Tibial artery (tissue), 4 donors: Measurements from ENCODE around the gene ERO1A.

Experiments used
- DNase-seq, 2 donors: peaks; one replicate each; pipeline ENCODE4 v3.0.0-alpha.2; 2019
- H3K27ac ChIP-seq, 2 donors: fragments of 200-600 bp; sonication (generic) in 1 of 2; 1 replicate in 1 of 2; 2 replicates in 1 of 2; pipeline ENCODE4 v1.5.1; 2018 to 2019; ENCODE audit warnings: mild to moderate bottlenecking in 1 of 2
- H3K27me3 ChIP-seq, 2 donors: fragments of 200-600 bp; sonication (generic) in 1 of 2; one replicate each; pipeline versions ENCODE4 v1.5.1 to v1.6.0; 2016 to 2019
- H3K36me3 ChIP-seq, 3 donors: fragments of 200-600 bp; sonication (generic) in 2 of 3; one replicate each; pipeline ENCODE4 v1.5.1; 2016 to 2019; ENCODE audit warnings: mild to moderate bottlenecking in 2 of 3
- H3K4me1 ChIP-seq, 4 donors: fragments of 200-600 bp; sonication (generic) in 2 of 4; 1 replicate in 3 of 4; 2 replicates in 1 of 4; pipeline ENCODE4 v1.5.1; 2016 to 2019
- H3K4me3 ChIP-seq, 2 donors: fragments of 200-600 bp; sonication (generic) in 1 of 2; 1 replicate in 1 of 2; 2 replicates in 1 of 2; pipeline ENCODE4 v1.5.1; 2018 to 2019; ENCODE audit warnings: mild to moderate bottlenecking in 2 of 2
- H3K9me3 ChIP-seq, 3 donors: fragments of 200-600 bp; sonication (generic) in 1 of 3; one replicate each; pipeline ENCODE4 v1.5.1; 2016 to 2019
- CTCF ChIP-seq, 2 experiments: fragments of 200-600 bp in 1 of 2; fragments of 450-650 bp in 1 of 2; IDR thresholded peaks; one replicate each; pipeline ENCODE4 v1.5.1; 2017 to 2019; ENCODE audit warnings: antibody characterized with exemption in 2 of 2, mild to moderate bottlenecking in 1 of 2, moderate library complexity in 1 of 2
- intact Hi-C: fragments of 100-400 bp; cut with DNase I; formaldehyde crosslinking; loops from one replicate; pipeline ENCODE4 v1.15.0; 2023; ENCODE audit warnings: low total_unique reads

The ERO1A gene

GRCh38 chr14:52724360-52724644 lies 28.9 kb upstream of the ERO1A start:
- no peak for DNase-seq
- intact Hi-C loops = no loop called here
- Histone ChIP-seq H3K36me3 (peaks cover 61 to 91% (median 62%) of the 10 kb centered on the region in 3 donors), H3K4me1 (no peaks in the 10 kb centered on the region), H3K27me3 (no peaks in the 10 kb centered on the region), H3K9me3 (no peaks in the 10 kb centered on the region), H3K27ac (no peak overlapping the region), H3K4me3 (no peak overlapping the region)
- no peak for TF ChIP-seq CTCF (IDR thresholded peaks at IDR 0.05)

GRCh38 chr14:52723514-52724359 lies 28.4 kb upstream of the ERO1A start:
- H3K27ac ChIP-seq = no peak overlapping the region
- H3K36me3 ChIP-seq = peaks cover 66 to 96% (median 67%) of the 10 kb centered on the region in 3 donors
- TF ChIP-seq CTCF (IDR thresholded peaks at IDR 0.05) = no peak

GRCh38 chr14:52716155-52716554 lies 20.8 kb upstream of the ERO1A start:
- no peak for TF ChIP-seq CTCF (IDR thresholded peaks at IDR 0.05)
- DNase-seq = no peak
- Histone ChIP-seq H3K27ac (no peak overlapping the region), H3K4me3 (no peak overlapping the region), H3K27me3 (no peaks in the 10 kb centered on the region), H3K36me3 (peaks cover 81 to 97% (median 88%) of the 10 kb centered on the region in 3 donors), H3K9me3 (no peaks in the 10 kb centered on the region), H3K4me1 (no peaks in the 10 kb centered on the region)
- intact Hi-C loops = no loop called here

More at GRCh38 chr14:52723514-52724359, 28.4 kb upstream of the ERO1A start:
- H3K4me3 ChIP-seq = no peak overlapping the region
- no peaks in the 10 kb centered on the region for H3K9me3 ChIP-seq
- H3K27me3 ChIP-seq = no peaks in the 10 kb centered on the region
- no peak for DNase-seq
- no peaks in the 10 kb centered on the region for H3K4me1 ChIP-seq
- intact Hi-C loops = no loop called here

GRCh38 chr14:52711666-52712065 lies 16.3 kb upstream of the ERO1A start:
- intact Hi-C loops = no loop called here

More at GRCh38 chr14:52711666-52712065, 16.3 kb upstream of the ERO1A start:
- H3K27me3 ChIP-seq = no peaks in the 10 kb centered on the region
- H3K4me3 ChIP-seq = no peak overlapping the region
- DNase-seq = no peak
- peaks cover 0 to 20% (median 13%) of the 10 kb centered on the region in 4 donors for H3K4me1 ChIP-seq
- H3K9me3 ChIP-seq = no peaks in the 10 kb centered on the region
- no peak overlapping the region for H3K27ac ChIP-seq
- no peak for TF ChIP-seq CTCF (IDR thresholded peaks at IDR 0.05)
- peaks cover 64 to 79% (median 71%) of the 10 kb centered on the region in 3 donors for H3K36me3 ChIP-seq
